Right lobe of liver (tissue), 6 donors: ENCODE data around the gene VARS2. TPM values are rescaled to one million over a fixed set of nuclear protein-coding genes. Genes with fewer than 3 reads are reported as not detected.
A peak's percentile ranks its signal among the peaks of the same experiment; 100 is the strongest.

ENCODE experiments used
- ATAC-seq, 4 donors: fragments of 200-7000 bp; cut with Tn5 transposase; one replicate each; pipeline ENCODE4 v1.9.1; 2020; ENCODE audit warnings: mild to moderate bottlenecking in 4 of 4, moderate library complexity in 4 of 4
- DNase-seq, 3 donors: peaks; one replicate each; pipeline ENCODE4 v3.0.0-alpha.2; 2020
- H3K27ac ChIP-seq, 3 donors: fragments of 200-600 bp; one replicate each; pipeline ENCODE4 v1.8.0; 2022
- H3K27me3 ChIP-seq, 2 donors: fragments of 200-600 bp; one replicate each; pipeline ENCODE4 v1.8.0; 2022
- H3K36me3 ChIP-seq, 4 donors: fragments of 200-600 bp; sonication (generic) in 1 of 4; one replicate each; pipeline versions ENCODE4 v1.5.1 to v1.8.0; 2017 to 2022; ENCODE audit warnings: control low read depth in 1 of 4
- H3K4me1 ChIP-seq, 4 donors: fragments of 200-600 bp; sonication (generic) in 1 of 4; one replicate each; pipeline versions ENCODE4 v1.5.1 to v1.8.0; 2017 to 2022; ENCODE audit warnings: control low read depth in 1 of 4
- H3K4me3 ChIP-seq, 3 donors: fragments of 200-600 bp; one replicate each; pipeline ENCODE4 v1.8.0; 2022
- H3K9me3 ChIP-seq, 4 donors: fragments of 200-600 bp; sonication (generic) in 1 of 4; one replicate each; pipeline versions ENCODE4 v1.5.1 to v1.8.0; 2017 to 2022; ENCODE audit warnings: control low read depth in 1 of 4
- POLR2A ChIP-seq: fragments of 450-650 bp; IDR thresholded peaks from one replicate; pipeline ENCODE4 v1.6.1; 2017; ENCODE audit warnings: antibody characterized with exemption, mild to moderate bottlenecking
- WGBS: methylation state at CpG from one replicate; pipeline ENCODE4 v1.1.6; 2018; ENCODE audit warnings: low coverage, low lambda C conversion rate; ENCODE audit not compliant: insufficient coverage; ENCODE audit errors: missing lambda C conversion rate; 5-methylcytosine and 5-hydroxymethylcytosine counted together
- intact Hi-C, 2 donors: fragments of 100-400 bp; cut with DNase I; formaldehyde crosslinking; loops; one replicate each; pipeline versions ENCODE4 v1.11.2 to v1.14.1; 2022
- total RNA-seq, 6 experiments: library from RNA; depleted of rRNA in 2 of 6; stranded (reverse); fragments of >200 nt in 2 of 6; fragmentation: NEBNext Ultra II Directional in 3 of 6; extraction: Animal tissue kit (Norgen Biotek cat#: 25700) in 3 of 6; gene quantifications; one replicate each; pipeline versions ENCODE4 v1.1.0 to v1.2.4, GENCODE V29; 2016 to 2023
- TF ChIP-seq, protein P1 (sequence below), 4 donors: fragments of 200-600 bp in 3 of 4; fragments of 450-650 bp in 1 of 4; IDR thresholded peaks; one replicate each; pipeline versions ENCODE4 v1.5.1 to v1.8.0; 2016 to 2022; ENCODE audit warnings: antibody characterized with exemption in 4 of 4, mild to moderate bottlenecking in 2 of 4
- donor health status: DM: no; HTN: yes; CAD: no.
- donor health status: DM: no; HTN: no; CAD: no.
- donor health status: DM: no; HTN: no; CAD: no.
- donor health status: DM: no; HTN: yes; CAD: no.
- donor health status: DM: no; HTN: yes; CAD: no.

The VARS2 gene
- total RNA-seq, 6 experiments from 2014 or later = 21.5 to 36.1 (median 25.9) TPM

DNA sequence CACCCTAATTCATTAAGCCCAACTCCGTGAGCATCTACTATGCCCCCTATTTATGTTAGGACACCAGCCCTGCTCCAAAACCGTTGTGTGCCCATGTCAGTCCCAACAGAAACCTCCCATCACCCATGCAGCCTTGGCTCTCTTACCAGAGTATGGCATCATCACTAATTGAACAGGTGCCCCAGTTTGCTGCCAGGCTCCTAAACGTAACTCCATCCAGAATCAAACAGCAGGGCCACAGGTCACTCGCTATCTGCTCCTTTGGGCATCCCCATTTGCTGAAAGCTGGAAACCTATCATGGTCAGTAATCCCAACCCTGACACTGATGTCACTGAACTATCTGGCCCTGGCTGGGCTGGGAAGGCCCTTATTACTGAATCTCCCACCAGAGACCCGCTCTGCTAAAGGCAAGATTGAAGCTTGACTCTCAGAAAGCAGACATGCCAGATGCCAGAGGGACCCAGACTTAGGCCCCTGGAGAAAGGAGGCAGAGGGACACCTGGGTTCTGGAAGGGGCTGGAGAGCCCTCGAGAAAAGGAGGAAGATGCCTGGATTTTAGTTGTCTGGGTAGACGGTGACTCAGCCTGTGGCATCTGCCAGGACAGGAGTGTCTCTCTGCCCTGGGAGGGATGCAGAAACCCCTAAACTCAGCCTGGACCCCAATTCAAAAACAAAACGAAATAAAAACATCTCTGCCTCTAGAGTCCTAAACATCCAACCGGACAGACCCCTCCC, 40.8 kb downstream of the VARS2 start:
- TF ChIP-seq, protein P1, sequence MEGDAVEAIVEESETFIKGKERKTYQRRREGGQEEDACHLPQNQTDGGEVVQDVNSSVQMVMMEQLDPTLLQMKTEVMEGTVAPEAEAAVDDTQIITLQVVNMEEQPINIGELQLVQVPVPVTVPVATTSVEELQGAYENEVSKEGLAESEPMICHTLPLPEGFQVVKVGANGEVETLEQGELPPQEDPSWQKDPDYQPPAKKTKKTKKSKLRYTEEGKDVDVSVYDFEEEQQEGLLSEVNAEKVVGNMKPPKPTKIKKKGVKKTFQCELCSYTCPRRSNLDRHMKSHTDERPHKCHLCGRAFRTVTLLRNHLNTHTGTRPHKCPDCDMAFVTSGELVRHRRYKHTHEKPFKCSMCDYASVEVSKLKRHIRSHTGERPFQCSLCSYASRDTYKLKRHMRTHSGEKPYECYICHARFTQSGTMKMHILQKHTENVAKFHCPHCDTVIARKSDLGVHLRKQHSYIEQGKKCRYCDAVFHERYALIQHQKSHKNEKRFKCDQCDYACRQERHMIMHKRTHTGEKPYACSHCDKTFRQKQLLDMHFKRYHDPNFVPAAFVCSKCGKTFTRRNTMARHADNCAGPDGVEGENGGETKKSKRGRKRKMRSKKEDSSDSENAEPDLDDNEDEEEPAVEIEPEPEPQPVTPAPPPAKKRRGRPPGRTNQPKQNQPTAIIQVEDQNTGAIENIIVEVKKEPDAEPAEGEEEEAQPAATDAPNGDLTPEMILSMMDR (IDR thresholded peaks at IDR 0.05) = no peak
- TF ChIP-seq POLR2A = no peak
- Histone ChIP-seq H3K9me3 (no peaks in the 10 kb centered on the region), H3K36me3 (no peaks in the 10 kb centered on the region), H3K27me3 (peaks cover 0 to 8% of the 10 kb centered on the region in 2 donors), H3K27ac (peak overlapping the region in 1 of 3 donors; percentile 20), H3K4me1 (peaks cover 0 to 7% (median 0%) of the 10 kb centered on the region in 4 donors), H3K4me3 (peak overlapping the region in 1 of 3 donors; percentile 43)
- DNase-seq (peak in 1 of 3 donors; percentile 29), ATAC-seq (peak in 2 of 4 donors; percentile 11 to 90)
- intact Hi-C loops = no loop called here
- 22% methylated on average over 7 of the region's 9 CpGs for WGBS

DNA sequence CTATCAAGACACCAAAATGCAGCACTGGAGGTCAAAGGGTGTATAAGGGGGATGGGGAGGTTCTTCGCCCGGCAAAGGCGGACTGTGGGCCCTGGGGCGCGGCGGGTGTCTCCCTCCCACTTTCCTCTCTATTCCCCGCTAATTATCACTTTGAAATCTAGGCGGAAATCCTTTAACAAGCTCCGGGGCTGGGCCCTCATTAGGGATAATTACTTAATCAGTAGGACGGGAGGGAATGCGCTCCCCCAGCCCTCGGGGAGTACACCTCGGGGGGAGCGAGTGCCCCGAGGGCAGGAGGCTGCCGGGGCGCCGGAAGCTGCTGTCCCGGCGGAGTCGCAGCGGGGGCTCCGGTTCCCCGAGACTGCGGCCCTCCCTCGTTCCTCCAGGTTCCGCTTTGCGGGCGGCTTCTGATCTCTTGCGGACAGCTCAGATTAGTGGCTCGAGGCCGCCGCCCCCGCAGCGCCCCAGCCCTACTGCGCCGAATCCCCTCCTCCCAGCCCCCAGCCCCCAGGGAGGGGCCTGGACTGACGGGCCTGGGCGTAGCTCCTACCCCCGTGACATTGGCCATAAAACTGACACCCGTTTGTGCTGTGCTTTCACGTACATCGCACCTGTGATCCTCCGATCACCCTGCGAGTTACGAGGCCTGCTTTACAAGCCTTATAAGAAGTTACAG, 41.5 kb downstream of the VARS2 start:
- intact Hi-C loops = no loop called here
- Histone ChIP-seq H3K4me3 (peak overlapping the region; percentile 23 to 43 (median 28)), H3K4me1 (peaks cover 0 to 7% (median 0%) of the 10 kb centered on the region in 4 donors), H3K27me3 (peaks cover 0 to 8% of the 10 kb centered on the region in 2 donors), H3K9me3 (no peaks in the 10 kb centered on the region), H3K27ac (peak overlapping the region in 1 of 3 donors; percentile 20), H3K36me3 (no peaks in the 10 kb centered on the region)
- TF ChIP-seq, protein P1 (IDR thresholded peaks at IDR 0.05) = no peak
- no peak for TF ChIP-seq POLR2A
- WGBS = 17% methylated on average over 10 of the region's 46 CpGs
- ATAC-seq (peak; percentile 51 to 79 (median 60)), DNase-seq (peak in 2 of 3 donors; percentile 52 to 69)

DNA sequence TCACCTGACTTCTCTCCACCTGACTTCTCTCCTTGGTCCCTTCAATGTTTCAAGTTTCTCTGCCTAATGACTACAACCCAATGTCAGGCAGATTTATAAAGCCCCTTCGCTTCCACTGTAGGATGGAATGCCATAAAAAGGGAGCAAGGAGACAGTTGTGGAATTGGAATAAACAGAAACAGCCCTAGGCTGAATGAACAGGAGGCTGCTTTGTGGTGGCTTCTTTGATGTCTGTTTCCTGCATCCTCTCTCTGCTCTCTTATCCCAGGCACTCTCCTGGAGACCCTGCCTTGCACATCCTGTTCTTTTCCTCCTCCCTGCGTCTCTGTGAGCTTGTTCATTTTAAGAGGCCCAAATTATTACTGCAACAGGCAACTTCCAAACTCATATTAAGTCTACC, 43.7 kb downstream of the VARS2 start:
- peaks cover 0 to 8% of the 10 kb centered on the region in 2 donors for H3K27me3 ChIP-seq
- H3K27ac ChIP-seq = no peak overlapping the region
- DNase-seq = no peak
- ATAC-seq = no peak
- TF ChIP-seq POLR2A = no peak
- TF ChIP-seq, protein P1 (IDR thresholded peaks at IDR 0.05) = no peak
- intact Hi-C loops = no loop called here
- no peaks in the 10 kb centered on the region for H3K36me3 ChIP-seq
- H3K4me1 ChIP-seq = peaks cover 0 to 18% (median 0%) of the 10 kb centered on the region in 4 donors
- H3K4me3 ChIP-seq = no peak overlapping the region
- WGBS = 62% methylated on average over 2 of the region's 2 CpGs
- no peaks in the 10 kb centered on the region for H3K9me3 ChIP-seq

DNA sequence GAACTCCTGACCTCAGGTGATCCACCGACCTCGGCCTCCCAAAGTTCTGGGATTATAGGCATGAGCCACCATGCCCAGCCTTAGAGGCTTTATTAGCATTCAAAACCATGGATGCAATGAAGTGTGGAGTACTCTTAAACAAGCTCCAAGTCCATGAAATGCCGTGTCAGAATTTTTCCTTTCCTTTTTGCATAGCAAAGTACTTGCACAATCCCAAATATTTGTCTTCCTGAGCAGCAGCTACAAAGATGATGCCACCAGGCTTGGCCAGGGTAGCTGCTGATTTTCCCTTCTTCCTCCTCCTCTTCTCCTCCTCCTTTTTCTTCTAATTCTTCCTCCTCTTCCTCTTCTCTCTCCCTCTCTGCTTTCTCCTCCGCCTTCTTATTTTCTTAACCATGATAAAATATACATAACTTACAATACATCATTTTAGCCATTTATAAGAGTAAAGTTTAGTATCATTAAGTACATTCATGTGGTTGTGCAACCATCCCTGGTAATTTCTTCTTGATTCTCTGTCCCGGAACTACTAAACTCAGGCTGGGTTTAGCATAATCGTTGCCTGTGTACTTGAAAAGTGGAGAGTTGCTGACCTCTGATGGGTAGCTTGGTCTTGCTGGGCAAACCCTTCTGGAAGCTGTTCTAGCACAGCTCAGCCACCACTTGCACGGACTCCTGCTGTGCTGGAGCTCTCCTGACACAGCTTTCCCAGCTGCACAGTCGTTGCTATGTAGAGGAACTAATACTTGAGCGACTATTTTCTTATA, 47.1 kb downstream of the VARS2 start:
- DNase-seq (no peak), ATAC-seq (peak; percentile 52 to 83 (median 67))
- TF ChIP-seq, protein P1 (IDR thresholded peaks at IDR 0.05) = no peak
- no peak for TF ChIP-seq POLR2A
- no peaks in the 10 kb centered on the region for H3K36me3 ChIP-seq
- H3K27me3 ChIP-seq = no peaks in the 10 kb centered on the region
- WGBS = 34% methylated on average over 9 of the region's 9 CpGs
- no peak overlapping the region for H3K27ac ChIP-seq
- H3K4me3 ChIP-seq = no peak overlapping the region
- intact Hi-C loops = no loop called here
- H3K4me1 ChIP-seq = peaks cover 0 to 12% (median 0%) of the 10 kb centered on the region in 4 donors
- H3K9me3 ChIP-seq = no peaks in the 10 kb centered on the region
